22Rv1 (cell line): ENCODE measurements around the gene PIK3AP1.
"Not testable (repeated sequence)": the region's sequence is repeated elsewhere in the genome, so short reads cannot be mapped to it uniquely, and the experiment has no call there.

Source experiments
- H3K27ac ChIP-seq: fragments of 450-650 bp; 2 replicates; pipeline ENCODE4 v1.5.1; 2017
- ZFX ChIP-seq: fragments of 450-650 bp; IDR thresholded peaks from 2 replicates; pipeline ENCODE4 v1.6.1; 2017; ENCODE audit warnings: antibody characterized with exemption, borderline replicate concordance
- TF ChIP-seq, protein P1 (sequence below): fragments of 450-650 bp; IDR thresholded peaks from 2 replicates; pipeline ENCODE4 v1.5.1; 2017; ENCODE audit warnings: mild to moderate bottlenecking

PIK3AP1 gene

DNA sequence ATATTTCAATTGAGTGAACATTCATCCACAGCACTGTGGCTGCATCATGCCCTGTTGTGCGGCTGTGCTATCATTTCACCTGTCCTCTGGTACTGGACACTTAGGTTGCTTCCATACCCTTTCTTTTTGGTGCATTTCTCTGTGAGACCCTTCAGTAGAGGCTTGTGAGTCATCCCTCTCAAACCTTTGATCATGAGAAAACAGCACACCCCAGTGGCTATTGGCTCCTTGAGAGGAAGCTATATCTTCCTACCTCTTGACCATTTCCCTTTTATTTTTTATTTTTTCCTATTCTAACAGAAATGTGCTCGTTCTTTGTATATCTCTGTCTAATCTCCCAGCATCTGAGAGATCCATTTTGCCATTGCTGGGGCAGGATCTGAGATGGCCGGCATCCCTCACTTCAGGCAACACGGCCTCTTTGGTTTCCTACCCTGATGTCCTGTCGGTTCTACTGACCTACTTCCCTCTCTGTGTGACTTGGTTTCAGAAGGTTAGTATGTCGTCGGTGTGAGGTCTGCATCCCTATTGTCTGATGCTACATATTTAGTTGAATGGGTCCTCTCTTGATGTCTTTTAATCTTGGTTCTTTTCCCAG is 23.8 kb upstream of the PIK3AP1 start:
- H3K27ac ChIP-seq = no peak overlapping the region
- TF ChIP-seq ZFX = no peak
- TF ChIP-seq, protein P1, sequence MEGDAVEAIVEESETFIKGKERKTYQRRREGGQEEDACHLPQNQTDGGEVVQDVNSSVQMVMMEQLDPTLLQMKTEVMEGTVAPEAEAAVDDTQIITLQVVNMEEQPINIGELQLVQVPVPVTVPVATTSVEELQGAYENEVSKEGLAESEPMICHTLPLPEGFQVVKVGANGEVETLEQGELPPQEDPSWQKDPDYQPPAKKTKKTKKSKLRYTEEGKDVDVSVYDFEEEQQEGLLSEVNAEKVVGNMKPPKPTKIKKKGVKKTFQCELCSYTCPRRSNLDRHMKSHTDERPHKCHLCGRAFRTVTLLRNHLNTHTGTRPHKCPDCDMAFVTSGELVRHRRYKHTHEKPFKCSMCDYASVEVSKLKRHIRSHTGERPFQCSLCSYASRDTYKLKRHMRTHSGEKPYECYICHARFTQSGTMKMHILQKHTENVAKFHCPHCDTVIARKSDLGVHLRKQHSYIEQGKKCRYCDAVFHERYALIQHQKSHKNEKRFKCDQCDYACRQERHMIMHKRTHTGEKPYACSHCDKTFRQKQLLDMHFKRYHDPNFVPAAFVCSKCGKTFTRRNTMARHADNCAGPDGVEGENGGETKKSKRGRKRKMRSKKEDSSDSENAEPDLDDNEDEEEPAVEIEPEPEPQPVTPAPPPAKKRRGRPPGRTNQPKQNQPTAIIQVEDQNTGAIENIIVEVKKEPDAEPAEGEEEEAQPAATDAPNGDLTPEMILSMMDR = peak; percentile 24; the same call in 1 of the 2 replicates

DNA sequence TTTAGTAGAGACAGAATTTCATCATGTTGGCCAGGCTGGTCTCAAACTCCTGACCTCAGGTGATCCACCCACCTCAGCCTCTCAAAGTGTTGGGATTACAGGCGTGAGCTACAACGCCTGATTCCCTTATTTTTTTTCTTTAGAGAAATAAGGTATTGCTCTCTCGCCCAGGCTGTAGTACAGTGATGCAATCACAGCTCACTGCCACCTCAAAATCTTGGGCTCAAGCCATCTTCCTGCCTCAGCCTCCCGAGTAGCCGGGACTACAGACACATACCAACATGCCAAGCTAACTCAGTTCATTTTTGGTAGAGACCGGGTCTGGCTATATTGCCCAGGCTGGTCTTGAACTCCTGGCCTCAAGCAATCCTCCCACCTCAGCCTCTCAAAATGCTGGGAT is 21.2 kb upstream of the PIK3AP1 start:
- H3K27ac ChIP-seq = not testable (repeated sequence)

DNA sequence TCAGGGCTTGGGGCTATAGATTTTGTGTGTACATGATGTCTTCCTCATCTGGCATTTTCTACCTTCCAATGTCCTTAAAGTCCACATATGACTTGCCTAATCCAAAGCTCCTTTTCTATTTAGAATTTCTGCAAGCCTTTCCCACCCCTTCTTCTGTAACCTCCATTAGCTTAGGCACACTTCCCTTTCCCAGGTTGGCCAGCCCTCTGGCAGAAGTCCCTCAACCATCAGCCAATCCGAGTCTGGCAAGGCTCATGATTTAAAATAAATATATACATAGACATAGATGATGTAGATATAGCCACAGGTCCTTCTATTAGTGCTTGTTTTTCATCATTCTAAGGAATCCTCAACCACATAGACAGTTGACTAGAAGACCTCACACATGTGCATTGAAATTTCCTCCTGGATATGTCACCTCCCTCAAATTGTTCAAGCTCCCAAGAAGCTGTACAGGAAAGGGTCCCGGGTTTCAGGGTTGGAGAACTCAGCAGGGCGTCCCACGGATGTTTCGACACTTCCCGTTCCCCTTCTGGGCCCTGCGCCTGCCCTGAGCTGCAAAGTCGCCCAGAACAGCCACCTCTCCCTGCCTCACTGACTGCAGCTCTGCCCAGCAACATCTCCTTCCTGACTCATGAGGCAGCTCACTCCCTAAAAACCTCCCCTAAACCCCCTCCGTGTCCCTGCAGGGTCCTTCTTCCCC is 20.4 kb upstream of the PIK3AP1 start:
- H3K27ac ChIP-seq = no peak overlapping the region
- TF ChIP-seq ZFX = no peak
- TF ChIP-seq, protein P1 = no peak

DNA sequence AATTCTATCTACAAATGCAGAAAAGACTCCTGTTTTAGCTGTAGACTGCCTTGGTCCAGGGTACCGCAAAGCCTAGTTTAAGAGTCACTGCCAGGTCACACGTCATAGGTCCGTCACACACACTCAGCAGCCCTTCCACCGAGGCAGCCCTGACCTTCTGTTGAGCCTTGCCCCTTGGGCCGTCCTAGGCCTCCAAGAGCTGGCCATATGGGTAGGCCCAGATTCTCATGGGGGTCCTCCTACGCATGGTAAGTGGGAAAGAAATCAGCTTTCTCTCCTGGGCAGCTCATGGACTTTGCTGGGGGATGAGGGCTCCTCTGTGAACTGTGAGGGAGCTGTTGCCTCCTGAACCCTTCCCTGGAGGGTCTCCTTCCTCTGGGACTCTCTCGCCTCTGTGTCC is 19.8 kb upstream of the PIK3AP1 start:
- no peak overlapping the region for H3K27ac ChIP-seq

DNA sequence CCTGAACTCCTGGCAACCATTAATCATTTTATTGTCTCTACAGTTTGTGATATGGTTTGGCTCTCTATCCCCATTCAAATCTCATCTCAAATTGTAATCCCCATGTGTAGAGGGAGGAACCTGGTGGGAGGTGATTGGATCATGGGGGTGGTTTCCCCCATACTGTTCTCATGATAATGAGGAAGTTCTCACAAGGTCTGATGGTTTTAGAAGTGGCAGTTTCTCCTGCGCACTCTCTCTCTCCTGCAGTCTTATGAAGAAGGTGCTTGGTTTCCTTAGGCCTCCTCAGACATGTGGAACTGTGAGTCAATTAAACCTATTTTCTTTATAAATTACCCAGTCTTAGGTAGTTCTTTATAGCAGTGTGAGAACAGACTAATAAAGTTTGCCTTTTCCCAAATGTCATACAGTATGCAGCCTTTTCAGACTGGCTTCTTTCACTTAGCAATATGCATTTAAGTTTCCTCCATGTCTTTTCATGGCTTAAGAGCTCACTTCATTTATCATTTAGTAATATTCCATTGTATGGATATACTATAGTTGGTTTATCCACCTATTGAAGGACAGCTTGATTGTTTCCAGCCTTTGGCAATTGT is 17.1 kb upstream of the PIK3AP1 start:
- not testable (repeated sequence) for H3K27ac ChIP-seq

More for the DNA sequence above, 19.8 kb upstream of the PIK3AP1 start:
- TF ChIP-seq, protein P1 = no peak
- TF ChIP-seq ZFX = no peak

DNA sequence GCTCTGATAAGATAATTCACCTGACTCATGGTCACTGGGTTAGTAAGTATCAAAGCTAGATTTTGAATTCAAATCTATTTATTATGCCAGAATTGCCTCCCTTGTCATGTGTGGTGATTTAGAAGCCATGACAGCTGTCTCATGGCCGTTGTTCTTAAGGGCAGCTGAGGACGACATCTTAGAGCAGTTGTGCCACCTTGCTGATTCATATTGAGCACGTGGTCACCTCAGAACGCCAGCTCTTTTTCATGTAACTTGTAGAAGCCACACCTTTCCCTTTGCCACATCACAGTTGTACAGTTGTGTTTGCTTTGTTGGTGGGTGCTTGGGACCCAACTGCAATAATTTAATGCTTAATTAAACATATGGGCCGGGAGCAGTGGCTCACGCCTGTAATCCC is 4.3 kb upstream of the PIK3AP1 start:
- H3K27ac ChIP-seq = no peak overlapping the region
- TF ChIP-seq, protein P1 = no peak
- no peak for TF ChIP-seq ZFX

DNA sequence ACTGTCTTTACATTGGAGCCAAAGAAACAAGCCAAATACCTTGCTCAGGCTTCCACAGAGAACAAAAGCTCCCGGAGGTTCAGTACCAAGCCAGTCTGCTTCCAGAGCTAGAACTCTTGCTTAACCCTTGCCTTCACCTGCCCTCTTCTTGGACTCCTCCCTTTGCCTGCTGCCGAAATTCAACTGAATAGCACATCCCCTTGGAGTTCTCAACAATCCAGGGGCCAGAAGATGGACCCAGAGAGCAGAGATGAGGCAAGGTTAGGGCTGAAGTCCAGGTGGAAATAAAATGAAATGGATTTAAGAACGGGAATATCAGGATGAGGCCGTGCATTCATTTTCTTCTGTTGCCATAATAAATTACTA is 876 bp upstream of the PIK3AP1 start:
- no peak overlapping the region for H3K27ac ChIP-seq
- TF ChIP-seq ZFX = no peak
- TF ChIP-seq, protein P1 = no peak

DNA sequence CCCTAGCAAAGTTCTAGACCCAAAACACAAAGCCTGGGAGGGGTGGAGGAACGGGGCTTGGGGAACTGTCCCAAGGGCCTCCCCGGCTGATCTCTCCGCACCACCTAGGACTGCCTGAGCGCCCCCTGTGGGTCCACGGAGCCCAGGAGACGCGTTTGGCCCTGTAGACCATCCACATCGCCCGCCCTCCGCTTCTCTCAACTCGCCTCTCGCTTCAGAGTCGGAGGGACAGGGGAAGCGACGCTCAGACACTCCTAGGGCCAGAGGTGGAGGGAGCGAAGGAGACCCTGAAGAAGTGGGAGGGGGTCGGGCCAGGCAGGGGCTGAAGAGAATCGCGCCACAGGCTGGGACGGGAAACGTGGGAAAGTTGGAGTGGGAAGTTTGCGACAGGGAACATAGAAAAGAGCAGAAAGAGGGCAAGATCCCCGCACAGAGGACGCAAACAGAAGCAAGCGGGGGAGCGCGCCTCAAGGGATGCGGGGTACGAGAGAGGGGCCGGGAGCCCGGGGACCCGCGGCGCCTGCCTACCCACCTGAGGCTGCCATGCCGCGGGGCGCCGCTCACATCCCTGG is 378 bp downstream of the PIK3AP1 start:
- TF ChIP-seq, protein P1 = peak; percentile 67
- TF ChIP-seq ZFX = no peak
- no peak overlapping the region for H3K27ac ChIP-seq
